Coronary artery (tissue), 2 donors: Measurements from ENCODE around the gene MYH15.

Source experiments
- DNase-seq: peaks from one replicate; pipeline ENCODE4 v3.0.0-alpha.2; 2017; ENCODE audit warnings: low spot score
- H3K27ac ChIP-seq, 2 donors: fragments of 200-600 bp; sonication (generic); one replicate each; pipeline ENCODE4 v1.5.1; 2016 to 2019
- H3K4me3 ChIP-seq: fragments of 200-600 bp; sonication (generic); 2 replicates; pipeline ENCODE4 v1.5.1; 2016; ENCODE audit warnings: mild to moderate bottlenecking, moderate library complexity
- TF ChIP-seq, protein P1 (sequence below): fragments of 200-600 bp; sonication (generic); IDR thresholded peaks from one replicate; pipeline ENCODE4 v1.5.1; 2019; ENCODE audit warnings: antibody characterized with exemption

MYH15 gene

GRCh38 chr3:108501535-108501934 lies 8.9 kb downstream of the MYH15 start:
- no peak for DNase-seq

DNA sequence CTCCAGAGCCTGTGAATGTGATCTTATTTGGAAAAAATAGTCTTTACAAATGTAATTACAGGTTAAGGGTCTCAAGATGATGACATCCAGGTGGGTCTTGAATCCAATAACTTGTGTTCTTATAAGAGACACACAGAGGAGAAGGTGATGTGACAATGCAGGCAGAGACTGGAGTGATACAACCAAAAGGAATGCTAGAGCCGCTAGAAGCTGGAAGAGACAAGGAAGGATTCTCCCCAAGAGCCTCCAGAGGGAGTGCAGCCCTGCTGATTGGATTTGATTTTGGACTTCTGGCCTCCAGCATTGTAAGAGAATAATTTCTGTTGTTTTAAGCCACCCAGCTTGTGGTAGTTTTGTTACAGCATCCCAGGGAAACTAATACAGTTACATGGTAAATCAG lies 9.7 kb downstream of the MYH15 start:
- no peak overlapping the region for H3K27ac ChIP-seq
- TF ChIP-seq, protein P1, sequence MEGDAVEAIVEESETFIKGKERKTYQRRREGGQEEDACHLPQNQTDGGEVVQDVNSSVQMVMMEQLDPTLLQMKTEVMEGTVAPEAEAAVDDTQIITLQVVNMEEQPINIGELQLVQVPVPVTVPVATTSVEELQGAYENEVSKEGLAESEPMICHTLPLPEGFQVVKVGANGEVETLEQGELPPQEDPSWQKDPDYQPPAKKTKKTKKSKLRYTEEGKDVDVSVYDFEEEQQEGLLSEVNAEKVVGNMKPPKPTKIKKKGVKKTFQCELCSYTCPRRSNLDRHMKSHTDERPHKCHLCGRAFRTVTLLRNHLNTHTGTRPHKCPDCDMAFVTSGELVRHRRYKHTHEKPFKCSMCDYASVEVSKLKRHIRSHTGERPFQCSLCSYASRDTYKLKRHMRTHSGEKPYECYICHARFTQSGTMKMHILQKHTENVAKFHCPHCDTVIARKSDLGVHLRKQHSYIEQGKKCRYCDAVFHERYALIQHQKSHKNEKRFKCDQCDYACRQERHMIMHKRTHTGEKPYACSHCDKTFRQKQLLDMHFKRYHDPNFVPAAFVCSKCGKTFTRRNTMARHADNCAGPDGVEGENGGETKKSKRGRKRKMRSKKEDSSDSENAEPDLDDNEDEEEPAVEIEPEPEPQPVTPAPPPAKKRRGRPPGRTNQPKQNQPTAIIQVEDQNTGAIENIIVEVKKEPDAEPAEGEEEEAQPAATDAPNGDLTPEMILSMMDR, result no peak
- DNase-seq, result no peak
- no peak overlapping the region for H3K4me3 ChIP-seq

More at GRCh38 chr3:108501535-108501934, 8.9 kb downstream of the MYH15 start:
- Histone ChIP-seq H3K4me3 (no peak overlapping the region), H3K27ac (no peak overlapping the region)
- TF ChIP-seq, protein P1, result no peak

DNA sequence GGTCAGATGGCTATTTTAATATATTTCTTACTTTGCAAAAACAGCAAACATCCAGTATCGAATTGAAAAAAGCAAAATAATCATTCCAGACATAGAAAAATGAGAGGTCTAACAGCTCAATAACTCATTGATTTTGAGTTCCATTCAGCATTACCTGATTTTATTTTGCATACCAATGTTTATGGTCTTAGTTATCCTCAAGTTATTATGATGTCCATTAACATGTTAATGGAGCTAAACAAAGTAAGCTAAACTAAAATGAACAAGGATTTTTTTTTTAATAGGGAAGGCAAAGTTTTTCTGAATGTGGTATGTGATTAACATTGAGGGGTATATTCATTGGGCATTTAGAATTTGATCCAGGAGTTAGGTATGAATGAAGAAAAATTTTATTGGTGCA lies 13.1 kb downstream of the MYH15 start:
- TF ChIP-seq, protein P1, result no peak
- DNase-seq, result no peak

DNA sequence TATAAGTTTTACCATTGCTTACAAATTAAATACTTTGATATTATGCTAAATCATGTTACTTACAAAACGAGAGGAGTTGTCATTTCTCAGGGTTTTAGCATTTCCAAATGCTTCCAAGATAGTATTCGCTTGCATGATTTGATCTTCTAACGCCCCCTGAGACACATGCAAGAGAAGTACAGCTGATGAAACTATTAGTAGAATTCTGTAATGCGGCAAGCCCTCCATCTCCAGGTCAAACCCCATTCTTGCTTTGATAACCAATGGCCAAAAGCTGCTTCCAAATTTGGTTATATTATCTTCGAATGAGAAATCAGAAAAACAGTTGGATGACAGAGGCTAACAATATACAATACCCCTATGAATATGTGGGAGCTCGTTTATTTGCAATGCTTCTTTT lies 14.7 kb downstream of the MYH15 start:
- DNase-seq, result no peak
- Histone ChIP-seq H3K27ac (no peak overlapping the region), H3K4me3 (no peak overlapping the region)
- TF ChIP-seq, protein P1, result no peak

More for the DNA sequence above, 13.1 kb downstream of the MYH15 start:
- no peak overlapping the region for H3K4me3 ChIP-seq
- H3K27ac ChIP-seq, result no peak overlapping the region

- TF ChIP-seq, protein P1, result no peak
- no peak for DNase-seq
- Histone ChIP-seq H3K4me3 (no peak overlapping the region), H3K27ac (peak overlapping the region in 1 of 2 donors; percentile 27)
Observed at GRCh38 chr3:108494906-108495531, 15.4 kb downstream of the MYH15 start.

DNA sequence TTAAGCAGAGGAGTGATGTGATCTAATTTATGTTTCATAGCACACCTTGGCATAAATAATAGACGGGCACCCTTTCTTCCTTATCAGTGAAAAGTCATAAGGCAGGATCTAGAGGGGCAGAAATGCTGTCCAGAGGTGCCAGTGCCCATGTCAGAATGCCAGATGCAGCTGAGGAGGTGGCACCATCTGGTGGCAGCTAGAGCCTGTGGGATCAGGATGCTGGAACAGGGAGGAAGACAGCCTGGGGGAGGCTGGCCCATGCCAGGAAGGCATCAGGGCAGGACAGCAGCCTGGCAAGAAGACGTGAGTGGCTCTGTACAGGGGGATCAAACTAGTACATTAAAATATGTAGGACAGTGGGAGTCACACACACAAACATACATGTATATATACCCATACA lies 16.5 kb downstream of the MYH15 start:
- Histone ChIP-seq H3K4me3 (no peak overlapping the region), H3K27ac (peak overlapping the region in 1 of 2 donors; percentile 19)
- TF ChIP-seq, protein P1, result no peak
- DNase-seq, result no peak

DNA sequence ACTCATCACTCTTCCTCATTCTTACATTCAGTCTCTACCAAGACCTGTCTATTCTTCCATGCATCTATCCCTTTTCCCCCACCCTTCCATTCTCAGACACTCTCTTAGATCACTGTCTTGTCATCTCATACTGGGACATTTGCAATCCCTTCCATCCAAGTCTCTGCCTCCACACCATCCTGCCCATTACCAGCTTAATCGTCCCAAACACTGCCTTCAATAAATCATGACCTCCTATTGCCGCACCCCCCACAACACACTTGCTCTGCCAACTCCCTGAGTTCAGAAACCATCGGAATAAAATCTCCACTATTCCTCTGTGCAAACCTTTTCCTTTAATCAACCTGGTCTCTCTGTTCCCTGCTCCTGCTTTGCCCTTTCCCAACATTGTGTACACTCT lies 18.9 kb downstream of the MYH15 start:
- TF ChIP-seq, protein P1, result no peak
- Histone ChIP-seq H3K27ac (no peak overlapping the region), H3K4me3 (no peak overlapping the region)
- no peak for DNase-seq
